ENCODE measurements around the gene ZFAND5.

ZFAND5 gene, protein sequence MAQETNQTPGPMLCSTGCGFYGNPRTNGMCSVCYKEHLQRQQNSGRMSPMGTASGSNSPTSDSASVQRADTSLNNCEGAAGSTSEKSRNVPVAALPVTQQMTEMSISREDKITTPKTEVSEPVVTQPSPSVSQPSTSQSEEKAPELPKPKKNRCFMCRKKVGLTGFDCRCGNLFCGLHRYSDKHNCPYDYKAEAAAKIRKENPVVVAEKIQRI

GRCh38 chr9:72364679-72365524 is at the start of gene ZFAND5:
TSS of gene ZFAND5 (minus strand) at chr9:72365208. CDS start at chr9:72360778, 4,430 bp downstream.
- DNase-seq (ENCODE audit: low read depth): peak; percentile 91

GRCh38 chr9:72412483-72413040 is 47.6 kb upstream of the ZFAND5 start:
- DNase-seq (ENCODE audit: low read depth): no peak

DNA sequence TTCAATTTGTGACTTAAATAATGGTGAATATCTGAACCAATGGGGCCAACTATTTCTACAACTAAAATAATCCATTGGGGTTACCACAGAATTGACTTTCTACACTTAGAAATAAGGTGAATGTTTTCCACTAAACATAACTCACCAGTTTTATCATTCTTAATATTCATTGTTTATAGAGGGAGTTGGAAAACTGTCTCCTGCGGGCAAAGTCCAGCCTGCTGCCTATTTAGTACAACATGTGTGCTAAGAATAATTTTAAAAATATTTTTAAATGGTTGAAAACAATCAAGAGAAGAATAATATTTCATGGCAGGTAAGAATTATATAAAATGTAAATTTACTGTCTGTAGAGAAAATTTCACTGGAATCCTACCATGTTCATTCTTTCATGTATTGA is 45.2 kb upstream of the ZFAND5 start:
- DNase-seq (ENCODE audit: low read depth): no peak

DNA sequence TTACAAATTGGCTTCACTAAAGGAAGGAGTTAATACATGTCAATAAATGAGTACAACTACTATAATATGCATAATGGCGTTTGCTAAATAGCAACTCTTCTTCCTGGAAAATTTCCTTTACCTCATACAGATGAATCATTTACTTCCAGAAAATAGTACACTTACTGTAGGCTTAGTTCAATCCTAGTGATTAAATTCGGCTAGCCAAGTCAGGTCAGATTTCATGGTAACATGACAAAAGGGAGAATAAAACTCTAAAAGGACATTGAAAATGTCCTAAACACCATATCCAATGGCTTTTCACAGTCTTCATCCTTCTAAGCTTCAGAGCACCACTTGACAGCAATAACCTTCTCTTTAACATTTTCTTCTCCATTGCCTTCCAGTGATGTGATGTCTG is 42.1 kb upstream of the ZFAND5 start:
- DNase-seq (ENCODE audit: low read depth): no peak

- no peak for DNase-seq (ENCODE audit: low read depth)
These were observed 37.7 kb upstream of the ZFAND5 start for GRCh38 chr9:72402744-72403143.

- no peak for DNase-seq (ENCODE audit: low read depth)
These were observed 36.4 kb upstream of the ZFAND5 start for GRCh38 chr9:72401396-72401795.

DNA sequence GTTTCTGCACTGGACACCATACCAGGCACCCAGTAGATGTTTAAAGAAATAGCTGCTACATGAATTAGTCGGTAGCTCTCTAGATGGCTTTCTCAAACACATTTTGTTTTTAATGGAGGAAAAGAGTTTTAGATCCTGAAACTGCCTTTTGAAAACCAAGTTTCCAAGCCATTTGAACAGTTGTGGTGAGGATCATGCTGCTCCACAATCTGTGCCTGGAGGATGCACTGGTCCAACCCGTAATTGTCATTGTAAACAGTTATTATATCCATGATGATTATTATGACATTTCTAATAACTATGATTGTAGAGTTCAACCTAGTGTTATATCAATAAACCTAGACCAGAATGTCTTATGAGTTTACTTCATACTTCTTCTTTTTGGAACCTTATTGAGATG is 35.9 kb upstream of the ZFAND5 start:
- no peak for DNase-seq (ENCODE audit: low read depth)

- DNase-seq (ENCODE audit: low read depth): no peak
These were observed 34.4 kb upstream of the ZFAND5 start for GRCh38 chr9:72399391-72399790.

DNA sequence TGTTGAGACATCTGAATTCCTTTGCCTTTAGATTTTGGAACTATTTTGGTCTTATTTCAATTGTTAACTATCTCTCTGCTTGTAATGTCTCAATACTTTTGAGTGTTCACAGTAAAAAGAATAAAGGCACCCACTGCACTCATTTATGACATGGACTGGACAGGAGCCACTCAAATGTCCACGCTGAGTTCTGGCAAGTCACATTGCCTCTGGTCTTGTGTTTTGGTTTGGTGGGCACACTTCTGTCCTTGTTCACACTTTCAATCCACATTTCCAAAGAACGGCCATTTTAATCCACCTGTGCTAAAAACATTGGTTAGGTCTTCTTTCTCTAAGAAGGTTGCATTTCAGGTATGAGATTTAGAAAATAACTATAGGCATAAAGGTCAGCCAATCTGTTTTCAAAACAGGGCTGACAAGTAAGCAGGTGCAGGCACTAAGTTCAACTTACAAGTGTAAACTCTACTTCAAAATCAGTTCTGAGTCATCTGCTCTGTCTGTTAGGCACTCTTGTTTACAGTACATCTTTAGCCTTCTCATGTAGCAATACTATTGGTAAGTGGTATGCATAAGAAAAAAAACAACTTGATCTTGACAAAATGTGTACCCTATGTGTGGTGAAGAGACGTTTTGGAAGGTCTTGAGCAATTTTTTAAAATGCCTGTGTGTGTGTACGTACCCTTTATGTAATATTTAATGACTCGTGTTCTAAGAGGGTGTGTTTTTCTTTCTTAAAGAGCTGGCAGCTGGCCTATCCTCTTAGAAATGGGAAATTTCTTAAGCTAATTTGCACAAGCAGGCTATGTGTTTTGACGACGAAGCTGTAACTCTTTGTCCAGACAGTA is 31.5 kb upstream of the ZFAND5 start:
- DNase-seq (ENCODE audit: low read depth): no peak

DNA sequence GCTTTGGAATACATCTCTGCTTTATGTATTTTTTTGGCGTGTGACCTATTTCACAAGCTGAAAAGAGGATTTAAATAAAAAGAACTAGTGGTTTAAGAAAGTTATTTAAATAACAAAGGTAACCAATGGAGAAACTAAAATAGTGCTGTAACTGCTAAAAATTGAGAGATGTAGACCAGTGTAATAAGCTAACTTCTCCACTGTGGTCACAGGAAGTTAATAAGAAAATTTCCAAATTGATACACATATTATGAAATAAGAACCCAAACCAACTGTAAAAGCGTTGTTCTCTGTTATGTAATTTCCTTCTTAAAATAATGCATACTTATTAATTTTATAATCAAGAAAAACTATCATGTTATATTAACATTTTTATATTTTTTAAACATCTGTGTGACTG is 29.1 kb upstream of the ZFAND5 start:
- no peak for DNase-seq (ENCODE audit: low read depth)

GRCh38 chr9:72390907-72391306 is 25.9 kb upstream of the ZFAND5 start:
- DNase-seq (ENCODE audit: low read depth): no peak

- no peak for DNase-seq (ENCODE audit: low read depth)
These were observed 21.2 kb upstream of the ZFAND5 start for GRCh38 chr9:72386186-72386585.

DNA sequence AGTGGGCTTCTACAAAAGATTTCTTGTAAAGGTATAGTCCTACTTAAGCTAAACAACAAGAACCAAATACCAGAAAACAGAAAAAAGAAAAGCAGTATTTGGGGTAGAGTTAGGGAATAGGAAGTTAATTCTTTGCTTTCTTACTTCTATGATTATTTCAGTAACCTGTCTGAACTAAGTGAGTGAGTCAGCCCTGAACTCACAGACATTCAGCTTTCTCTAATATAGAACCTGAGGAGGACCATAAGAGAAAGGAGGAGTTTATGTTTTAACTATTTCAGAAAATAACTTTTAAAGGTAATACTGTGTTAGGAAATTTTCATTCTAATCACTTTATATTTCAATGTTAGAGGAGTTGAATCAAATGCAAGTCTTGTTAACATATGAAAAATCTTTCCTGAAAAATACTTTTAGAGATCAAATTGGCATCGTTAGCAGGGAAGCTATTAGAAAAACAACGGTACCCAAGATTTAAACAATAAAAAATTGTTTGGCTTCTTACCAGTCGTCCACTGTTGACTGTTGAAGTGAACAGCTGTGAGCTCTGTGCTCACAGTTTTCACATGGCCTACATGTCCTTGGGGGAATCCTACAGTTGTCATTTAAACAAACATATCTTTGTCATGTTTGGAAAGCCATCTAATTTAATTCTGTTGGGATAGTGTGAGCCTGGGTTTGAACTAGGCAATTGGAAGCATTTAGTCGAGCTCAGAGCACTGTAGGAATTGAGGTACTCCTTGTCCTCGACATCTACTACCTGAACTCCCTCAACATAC is 19.9 kb upstream of the ZFAND5 start:
- no peak for DNase-seq (ENCODE audit: low read depth)

DNA sequence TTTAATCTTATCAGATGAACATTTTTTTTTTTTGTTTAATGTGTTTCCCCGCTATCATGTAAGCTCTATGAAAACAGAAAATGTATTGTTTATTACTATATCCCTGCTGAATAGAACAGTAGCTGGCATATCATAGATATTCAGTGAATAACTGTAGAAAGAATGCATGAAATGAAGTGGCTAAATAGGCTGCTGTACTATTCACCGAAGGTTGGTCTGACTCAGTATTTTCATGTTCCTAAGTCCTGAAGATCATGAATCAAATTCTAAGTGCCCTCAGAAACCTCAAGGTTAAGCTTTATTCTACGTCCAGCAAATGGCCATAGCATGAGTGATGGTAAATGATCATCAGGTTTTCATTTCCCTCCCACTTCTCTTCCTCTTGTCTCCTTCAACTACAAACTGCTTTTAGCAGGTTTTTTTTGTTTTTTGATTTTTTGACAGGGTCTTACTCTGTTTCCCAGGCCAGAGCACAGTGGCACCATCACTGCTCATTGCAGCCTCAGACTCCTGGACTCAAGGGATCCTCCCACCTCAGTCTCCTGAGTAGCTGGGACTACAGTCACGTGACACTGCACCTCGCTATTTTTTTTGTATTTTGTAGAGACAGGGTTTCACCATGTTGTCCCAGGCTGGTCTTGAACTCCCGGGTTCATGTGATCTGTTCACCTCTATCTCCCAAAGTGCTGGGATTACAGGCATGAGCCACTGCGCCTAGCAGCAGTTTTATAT is 19.1 kb upstream of the ZFAND5 start:
- DNase-seq (ENCODE audit: low read depth): no peak

- no peak for DNase-seq (ENCODE audit: low read depth)
These were observed 17.4 kb upstream of the ZFAND5 start for GRCh38 chr9:72382405-72382804.

GRCh38 chr9:72377041-72377440 is 12.0 kb upstream of the ZFAND5 start:
- DNase-seq (ENCODE audit: low read depth): no peak

DNA sequence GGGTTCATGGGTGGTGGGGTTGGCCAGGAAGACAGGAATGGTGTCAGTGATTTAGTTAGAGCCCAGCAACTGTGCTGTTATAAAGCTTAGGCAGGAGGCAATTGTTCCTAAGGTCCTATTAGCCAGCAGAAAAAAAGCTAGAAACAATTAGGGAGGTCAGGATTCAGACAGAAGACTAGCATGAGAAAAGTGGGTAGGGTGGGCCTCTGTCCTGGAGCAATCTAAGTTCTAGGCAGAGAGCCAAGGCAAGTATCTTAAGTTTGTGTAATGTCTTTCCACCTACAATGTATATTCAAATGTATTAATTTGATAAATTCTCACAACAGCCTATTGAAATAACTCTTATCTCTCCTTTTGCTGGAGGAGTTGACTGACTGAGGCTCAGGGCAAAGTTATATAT is 6.1 kb upstream of the ZFAND5 start:
- DNase-seq (ENCODE audit: low read depth): no peak

DNA sequence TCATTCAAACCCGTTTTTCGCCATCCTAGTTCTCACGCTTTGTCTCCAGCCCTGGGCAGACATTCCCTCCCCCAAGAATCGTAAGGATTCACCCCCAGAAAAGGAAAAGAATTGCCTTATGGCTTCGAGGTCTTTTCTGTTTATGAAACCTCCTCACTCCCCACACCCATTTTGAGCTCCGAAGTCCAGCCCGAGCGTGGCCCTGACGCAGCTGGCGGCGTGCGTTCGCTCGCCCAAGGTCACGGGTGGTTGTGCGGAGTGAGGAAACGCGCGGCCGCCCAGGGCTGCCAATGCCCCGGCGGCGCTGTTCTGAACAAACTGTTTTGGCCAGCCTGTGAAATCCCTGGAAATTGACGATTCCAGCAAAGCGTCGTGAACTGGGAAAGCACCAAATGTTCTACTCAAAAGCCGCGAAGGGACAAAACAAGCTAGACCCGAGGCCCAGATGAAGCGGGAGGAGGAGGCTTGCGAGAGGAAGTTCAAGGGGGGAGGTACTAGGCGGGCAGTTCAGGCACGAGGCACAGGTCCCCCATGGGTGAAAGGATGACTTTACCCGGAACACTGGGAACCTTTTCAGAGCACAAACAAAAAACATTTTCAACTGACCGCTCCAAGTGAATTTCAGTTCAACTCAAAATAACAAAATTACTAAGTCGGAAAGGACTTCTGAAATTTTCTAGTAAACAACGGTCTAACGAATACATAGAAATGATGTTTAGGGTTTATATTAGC is 683 bp upstream of the ZFAND5 start:
- peak; percentile 47 for DNase-seq (ENCODE audit: low read depth)

- peak; percentile 50 for DNase-seq (ENCODE audit: low read depth)
These were observed 915 bp downstream of the ZFAND5 start for GRCh38 chr9:72363908-72364678.

Measured in stimulated activated CD8-positive, alpha-beta memory T cell treated with anti-CD3 and anti-CD28 coated beads, Interleukin-4, amount 100 ng/mL, for 24 hours (primary cell).